HepG2 (cell line): ENCODE data around the gene EGR4. TPM values are rescaled to one million over a fixed set of nuclear protein-coding genes. Genes with fewer than 3 reads are reported as not detected.

Source experiments
- DNMT1 ChIP-seq: sonication (generic); formaldehyde crosslinking; IDR thresholded peaks from 2 replicates; pipeline ENCODE4 v1.5.1; 2020; ENCODE audit warnings: mild to moderate bottlenecking, missing genetic modification reagents
- E2F5 ChIP-seq: sonication (generic); formaldehyde crosslinking; conservative IDR thresholded peaks from 2 replicates; pipeline ENCODE4 v1.4.0; 2020; ENCODE audit warnings: missing genetic modification reagents
- FOXA3 ChIP-seq: IDR thresholded peaks from 2 replicates; pipeline ENCODE4 v1.6.1; 2016; ENCODE audit warnings: missing genetic modification reagents, missing compliant biosample characterization
- GLMP ChIP-seq: sonication (generic); formaldehyde crosslinking; IDR thresholded peaks from 2 replicates; pipeline ENCODE4 v1.9.0; 2021; ENCODE audit warnings: missing genetic modification reagents, mild to moderate bottlenecking, borderline replicate concordance
- HOXA3 ChIP-seq: sonication (generic); formaldehyde crosslinking; IDR thresholded peaks from 2 replicates; pipeline ENCODE4 v1.5.0; 2020; ENCODE audit warnings: missing genetic modification reagents
- HOXA7 ChIP-seq: sonication (generic); formaldehyde crosslinking; IDR thresholded peaks from 2 replicates; pipeline ENCODE4 v1.8.1; 2022; ENCODE audit warnings: mild to moderate bottlenecking, missing genetic modification reagents, moderate library complexity
- MED13 ChIP-seq: sonication (generic); formaldehyde crosslinking; IDR thresholded peaks from 2 replicates; pipeline ENCODE4 v1.5.0; 2020; ENCODE audit warnings: missing genetic modification reagents
- SP2 ChIP-seq: sonication (generic); formaldehyde crosslinking; IDR thresholded peaks from 2 replicates; pipeline ENCODE4 v1.5.1; 2020; ENCODE audit warnings: mild to moderate bottlenecking, missing genetic modification reagents
- TBX2 ChIP-seq: sonication (generic); formaldehyde crosslinking; IDR thresholded peaks from 2 replicates; pipeline ENCODE4 v1.5.0; 2020; ENCODE audit warnings: missing genetic modification reagents, mild to moderate bottlenecking, borderline replicate concordance
- YEATS4 ChIP-seq: sonication (generic); formaldehyde crosslinking; IDR thresholded peaks from 2 replicates; pipeline ENCODE4 v1.4.0; 2020; ENCODE audit warnings: missing genetic modification reagents, borderline replicate concordance
- ZBTB38 ChIP-seq: sonication (generic); formaldehyde crosslinking; IDR thresholded peaks from 2 replicates; pipeline ENCODE4 v1.5.1; 2020; ENCODE audit warnings: mild to moderate bottlenecking, missing genetic modification reagents
- ZBTB43 ChIP-seq: sonication (generic); formaldehyde crosslinking; conservative IDR thresholded peaks from 2 replicates; pipeline ENCODE4 v1.4.0; 2020; ENCODE audit warnings: missing genetic modification reagents
- ZNF615 ChIP-seq: sonication (generic); formaldehyde crosslinking; IDR thresholded peaks from 2 replicates; pipeline ENCODE4 v1.5.0; 2020; ENCODE audit warnings: mild to moderate bottlenecking, missing genetic modification reagents, borderline replicate concordance
- polyA plus RNA-seq, 8 experiments: library from polyadenylated mRNA; depleted of rRNA in 3 of 8; stranded (reverse) in 7 of 8; unstranded in 1 of 8; fragments of >200 nt; fragmentation: Illumina TruSeq in 4 of 8; extraction: Trizol in 4 of 8; gene quantifications; 2 replicates each; pipeline versions ENCODE4 v1.2.1 to v1.2.3, GENCODE V29; 2011 to 2016; ENCODE audit warnings: low read depth in 4 of 8, missing spikeins in 1 of 8, mixed read lengths in 1 of 8; ENCODE audit not compliant: insufficient read depth in 1 of 8
- total RNA-seq, 5 experiments: library from RNA; depleted of rRNA; stranded (reverse); fragments of >200 nt; fragmentation: Illumina TruSeq; extraction: Trizol; gene quantifications; 2 replicates each; pipeline ENCODE4 v1.2.3, GENCODE V29; 2016; ENCODE audit warnings: low read depth in 1 of 5

Gene EGR4
- total and polyA plus RNA-seq, 2 of the 13 experiments (the other 11 are each of a cell fraction or from before 2014, with no cell fraction given), result not detected

GRCh38 chr2:73263540-73264331, 29.6 kb downstream of the EGR4 start (continued):
- no peak for TF ChIP-seq GLMP (CRISPR knock-in tag)
- no peak for TF ChIP-seq ZNF615 (CRISPR knock-in tag)
- no peak for TF ChIP-seq HOXA7 (CRISPR knock-in tag)
- TF ChIP-seq YEATS4 (CRISPR knock-in tag), result no peak
- no peak for TF ChIP-seq MED13 (CRISPR knock-in tag)
- TF ChIP-seq HOXA3 (CRISPR knock-in tag), result peak; percentile 20; the same call in 1 of the 2 replicates
- TF ChIP-seq DNMT1, result no peak
- peak; percentile 45 for TF ChIP-seq ZBTB38 (CRISPR knock-in tag)
- no peak for TF ChIP-seq FOXA3 (CRISPR knock-in tag)
- TF ChIP-seq E2F5 (CRISPR knock-in tag), result no peak
- TF ChIP-seq TBX2 (CRISPR knock-in tag), result no peak
- TF ChIP-seq SP2, result no peak
- no peak for TF ChIP-seq ZBTB43 (CRISPR knock-in tag)
